ENCODE data around the gene RAB40B.
"Not testable (repeated sequence)": the region's sequence is repeated elsewhere in the genome, so short reads cannot be mapped to it uniquely, and the experiment has no call there.

- TF ChIP-seq, protein P1, sequence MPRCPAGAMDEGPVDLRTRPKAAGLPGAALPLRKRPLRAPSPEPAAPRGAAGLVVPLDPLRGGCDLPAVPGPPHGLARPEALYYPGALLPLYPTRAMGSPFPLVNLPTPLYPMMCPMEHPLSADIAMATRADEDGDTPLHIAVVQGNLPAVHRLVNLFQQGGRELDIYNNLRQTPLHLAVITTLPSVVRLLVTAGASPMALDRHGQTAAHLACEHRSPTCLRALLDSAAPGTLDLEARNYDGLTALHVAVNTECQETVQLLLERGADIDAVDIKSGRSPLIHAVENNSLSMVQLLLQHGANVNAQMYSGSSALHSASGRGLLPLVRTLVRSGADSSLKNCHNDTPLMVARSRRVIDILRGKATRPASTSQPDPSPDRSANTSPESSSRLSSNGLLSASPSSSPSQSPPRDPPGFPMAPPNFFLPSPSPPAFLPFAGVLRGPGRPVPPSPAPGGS (CRISPR knock-in tag; IDR thresholded peaks at IDR 0.05), result not testable (repeated sequence)
- not testable (repeated sequence) for TF ChIP-seq SKIL (CRISPR knock-in tag; IDR thresholded peaks at IDR 0.05; ENCODE audit: borderline replicate concordance); ZNF709 (CRISPR knock-in tag; IDR thresholded peaks at IDR 0.05); JUND (CRISPR knock-in tag; IDR thresholded peaks at IDR 0.05); ZNF530 (CRISPR knock-in tag; IDR thresholded peaks at IDR 0.05; ENCODE audit: low read depth); CBX5 (CRISPR knock-in tag; IDR thresholded peaks at IDR 0.05; ENCODE audit: borderline replicate concordance); ZNF292 (CRISPR knock-in tag; IDR thresholded peaks at IDR 0.05; ENCODE audit: borderline replicate concordance, low read depth); NR2C2 (CRISPR knock-in tag; IDR thresholded peaks at IDR 0.05; ENCODE audit: borderline replicate concordance); MEIS2 (CRISPR knock-in tag; IDR thresholded peaks at IDR 0.05); TCF12 (IDR thresholded peaks at IDR 0.05); TCF12 (CRISPR knock-in tag; IDR thresholded peaks at IDR 0.05)
- TF ChIP-seq, protein P2, sequence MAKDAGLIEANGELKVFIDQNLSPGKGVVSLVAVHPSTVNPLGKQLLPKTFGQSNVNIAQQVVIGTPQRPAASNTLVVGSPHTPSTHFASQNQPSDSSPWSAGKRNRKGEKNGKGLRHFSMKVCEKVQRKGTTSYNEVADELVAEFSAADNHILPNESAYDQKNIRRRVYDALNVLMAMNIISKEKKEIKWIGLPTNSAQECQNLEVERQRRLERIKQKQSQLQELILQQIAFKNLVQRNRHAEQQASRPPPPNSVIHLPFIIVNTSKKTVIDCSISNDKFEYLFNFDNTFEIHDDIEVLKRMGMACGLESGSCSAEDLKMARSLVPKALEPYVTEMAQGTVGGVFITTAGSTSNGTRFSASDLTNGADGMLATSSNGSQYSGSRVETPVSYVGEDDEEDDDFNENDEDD (CRISPR knock-in tag; IDR thresholded peaks at IDR 0.05; ENCODE audit: borderline replicate concordance), result not testable (repeated sequence)
- TF ChIP-seq, protein P3, sequence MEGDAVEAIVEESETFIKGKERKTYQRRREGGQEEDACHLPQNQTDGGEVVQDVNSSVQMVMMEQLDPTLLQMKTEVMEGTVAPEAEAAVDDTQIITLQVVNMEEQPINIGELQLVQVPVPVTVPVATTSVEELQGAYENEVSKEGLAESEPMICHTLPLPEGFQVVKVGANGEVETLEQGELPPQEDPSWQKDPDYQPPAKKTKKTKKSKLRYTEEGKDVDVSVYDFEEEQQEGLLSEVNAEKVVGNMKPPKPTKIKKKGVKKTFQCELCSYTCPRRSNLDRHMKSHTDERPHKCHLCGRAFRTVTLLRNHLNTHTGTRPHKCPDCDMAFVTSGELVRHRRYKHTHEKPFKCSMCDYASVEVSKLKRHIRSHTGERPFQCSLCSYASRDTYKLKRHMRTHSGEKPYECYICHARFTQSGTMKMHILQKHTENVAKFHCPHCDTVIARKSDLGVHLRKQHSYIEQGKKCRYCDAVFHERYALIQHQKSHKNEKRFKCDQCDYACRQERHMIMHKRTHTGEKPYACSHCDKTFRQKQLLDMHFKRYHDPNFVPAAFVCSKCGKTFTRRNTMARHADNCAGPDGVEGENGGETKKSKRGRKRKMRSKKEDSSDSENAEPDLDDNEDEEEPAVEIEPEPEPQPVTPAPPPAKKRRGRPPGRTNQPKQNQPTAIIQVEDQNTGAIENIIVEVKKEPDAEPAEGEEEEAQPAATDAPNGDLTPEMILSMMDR (CRISPR knock-in tag; IDR thresholded peaks at IDR 0.05), result not testable (repeated sequence)
Observed at GRCh38 chr17:82744736-82745135, 46.2 kb upstream of the RAB40B start.
